IPS-20b (cell line): ENCODE measurements around the gene APBB1IP.
"Not testable (repeated sequence)": the region's sequence is repeated elsewhere in the genome, so short reads cannot be mapped to it uniquely, and the experiment has no call there.

Experiments
- H3K27ac ChIP-seq: one replicate; pipeline ENCODE4 v1.5.1; 2013; ENCODE audit warnings: low read length
- H3K27me3 ChIP-seq: 2 replicates; pipeline ENCODE4 v1.6.1; 2013; ENCODE audit warnings: mild to moderate bottlenecking, low read length, inconsistent platforms; ENCODE audit not compliant: insufficient read depth
- H3K36me3 ChIP-seq: 2 replicates; pipeline ENCODE4 v1.6.1; 2013; ENCODE audit warnings: low read depth, mild to moderate bottlenecking, inconsistent platforms, low read length, moderate library complexity; ENCODE audit not compliant: insufficient read depth
- H3K4me1 ChIP-seq: 2 replicates; pipeline ENCODE4 v1.6.1; 2013; ENCODE audit warnings: mild to moderate bottlenecking, control low read depth, inconsistent platforms, low read length, moderate library complexity; ENCODE audit not compliant: insufficient read depth
- H3K4me3 ChIP-seq: 2 replicates; pipeline ENCODE4 v1.5.1; 2013; ENCODE audit warnings: mild to moderate bottlenecking, low read length, inconsistent platforms
- H3K9ac ChIP-seq: 2 replicates; pipeline ENCODE4 v1.6.1; 2013; ENCODE audit warnings: low read depth, mild to moderate bottlenecking, inconsistent platforms, low read length, moderate library complexity
- H3K9me3 ChIP-seq: 2 replicates; pipeline ENCODE4 v1.6.1; 2013; ENCODE audit warnings: mild to moderate bottlenecking, low read depth, low read length, inconsistent platforms; ENCODE audit not compliant: insufficient read depth

The APBB1IP gene, protein sequence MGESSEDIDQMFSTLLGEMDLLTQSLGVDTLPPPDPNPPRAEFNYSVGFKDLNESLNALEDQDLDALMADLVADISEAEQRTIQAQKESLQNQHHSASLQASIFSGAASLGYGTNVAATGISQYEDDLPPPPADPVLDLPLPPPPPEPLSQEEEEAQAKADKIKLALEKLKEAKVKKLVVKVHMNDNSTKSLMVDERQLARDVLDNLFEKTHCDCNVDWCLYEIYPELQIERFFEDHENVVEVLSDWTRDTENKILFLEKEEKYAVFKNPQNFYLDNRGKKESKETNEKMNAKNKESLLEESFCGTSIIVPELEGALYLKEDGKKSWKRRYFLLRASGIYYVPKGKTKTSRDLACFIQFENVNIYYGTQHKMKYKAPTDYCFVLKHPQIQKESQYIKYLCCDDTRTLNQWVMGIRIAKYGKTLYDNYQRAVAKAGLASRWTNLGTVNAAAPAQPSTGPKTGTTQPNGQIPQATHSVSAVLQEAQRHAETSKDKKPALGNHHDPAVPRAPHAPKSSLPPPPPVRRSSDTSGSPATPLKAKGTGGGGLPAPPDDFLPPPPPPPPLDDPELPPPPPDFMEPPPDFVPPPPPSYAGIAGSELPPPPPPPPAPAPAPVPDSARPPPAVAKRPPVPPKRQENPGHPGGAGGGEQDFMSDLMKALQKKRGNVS

GRCh38 chr10:26437637-26438461 is at the start of gene APBB1IP:
APBB1IP (plus strand) TSS chr10:26438341; CDS start chr10:26492327, 53,986 bp downstream.
- Histone ChIP-seq H3K27me3 (peaks cover 32% of the 10 kb centered on the region), H3K4me1 (no peaks in the 10 kb centered on the region), H3K27ac (no peak within 1 kb of the TSS), H3K9me3 (no peaks in the 10 kb centered on the region), H3K9ac (no peak within 1 kb of the TSS), H3K36me3 (no peaks in the 10 kb centered on the region), H3K4me3 (peak within 1 kb of the TSS; percentile 68)

DNA sequence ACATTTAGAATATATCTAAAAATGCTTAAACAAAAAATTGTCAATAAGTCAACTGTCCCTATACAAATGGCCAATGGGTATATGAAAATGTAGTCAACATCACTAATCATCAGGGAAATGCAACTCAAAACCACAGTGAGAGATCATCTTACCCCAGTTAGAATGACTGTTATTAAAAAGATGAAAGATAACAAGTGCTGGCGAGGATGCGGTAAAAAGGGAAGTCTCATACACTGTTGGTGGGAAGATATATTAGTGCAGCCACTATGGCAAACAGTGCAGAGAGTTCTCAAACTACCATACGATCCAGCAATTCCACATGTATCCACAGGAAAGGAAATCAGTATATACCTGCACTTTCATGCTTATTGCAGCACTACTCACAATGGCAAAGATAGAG is 48.6 kb upstream of the APBB1IP start:
- no peaks in the 10 kb centered on the region for H3K36me3 ChIP-seq
- H3K9me3 ChIP-seq, result no peaks in the 10 kb centered on the region
- H3K27me3 ChIP-seq, result peaks cover 32% of the 10 kb centered on the region
- H3K4me1 ChIP-seq, result no peaks in the 10 kb centered on the region; the same call in 1 of the 2 replicates
- H3K4me3 ChIP-seq, result no peak overlapping the region
- no peak overlapping the region for H3K27ac ChIP-seq
- no peak overlapping the region for H3K9ac ChIP-seq

DNA sequence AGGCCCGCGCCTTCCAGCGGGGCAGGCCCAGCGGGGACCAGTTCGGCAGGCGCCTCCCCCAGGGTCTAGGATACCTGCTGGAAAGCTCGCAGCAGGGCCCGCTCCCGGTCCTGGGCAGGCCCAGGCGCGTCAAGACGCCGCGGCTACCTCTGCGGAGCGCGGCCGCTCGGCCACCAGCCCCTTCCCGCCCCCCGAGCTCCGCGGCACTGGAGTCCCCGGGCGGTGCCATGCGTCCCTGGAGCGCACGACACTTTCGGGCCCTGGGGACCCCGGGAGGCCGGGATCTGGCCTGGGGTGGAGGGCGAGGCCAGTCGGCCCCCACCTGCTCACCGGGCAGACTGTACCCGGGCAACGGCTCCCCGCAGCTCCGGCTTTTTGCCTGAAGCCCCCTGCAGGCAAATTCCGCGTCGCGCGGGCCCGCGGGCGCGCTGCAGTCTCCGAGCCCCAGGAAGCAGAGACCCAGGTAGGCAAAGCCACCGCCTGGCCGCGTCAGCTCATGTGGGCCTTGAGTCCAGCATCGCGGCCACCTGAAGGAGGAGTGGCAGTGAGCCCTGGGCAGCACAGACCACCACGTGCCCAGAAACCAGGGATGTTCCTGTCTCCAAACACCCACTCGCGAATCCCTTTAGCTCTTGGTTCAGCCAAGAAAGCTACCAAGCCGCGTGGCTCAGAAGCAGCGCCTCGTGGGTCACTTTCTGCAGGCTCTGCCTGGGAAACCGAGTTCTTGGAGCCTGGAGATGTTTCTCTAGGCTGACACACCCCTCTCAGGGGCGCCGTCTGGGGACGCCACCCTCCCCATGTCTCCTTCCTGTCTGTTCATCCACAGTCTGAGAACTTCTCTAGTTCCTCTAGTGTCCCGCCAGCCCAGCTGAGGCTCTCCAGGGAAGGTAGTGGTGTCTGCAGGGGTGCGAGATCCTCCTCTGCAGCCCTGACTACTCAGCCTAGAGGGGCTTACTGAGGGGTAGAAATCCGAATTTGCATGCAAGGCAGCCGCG is 46.1 kb upstream of the APBB1IP start:
- Histone ChIP-seq H3K36me3 (no peaks in the 10 kb centered on the region), H3K27me3 (peaks cover 32% of the 10 kb centered on the region), H3K4me3 (peak overlapping the region; percentile 62; the same call in 1 of the 2 replicates), H3K4me1 (no peaks in the 10 kb centered on the region; the same call in 1 of the 2 replicates), H3K9ac (no peak overlapping the region), H3K27ac (no peak overlapping the region), H3K9me3 (no peaks in the 10 kb centered on the region)

DNA sequence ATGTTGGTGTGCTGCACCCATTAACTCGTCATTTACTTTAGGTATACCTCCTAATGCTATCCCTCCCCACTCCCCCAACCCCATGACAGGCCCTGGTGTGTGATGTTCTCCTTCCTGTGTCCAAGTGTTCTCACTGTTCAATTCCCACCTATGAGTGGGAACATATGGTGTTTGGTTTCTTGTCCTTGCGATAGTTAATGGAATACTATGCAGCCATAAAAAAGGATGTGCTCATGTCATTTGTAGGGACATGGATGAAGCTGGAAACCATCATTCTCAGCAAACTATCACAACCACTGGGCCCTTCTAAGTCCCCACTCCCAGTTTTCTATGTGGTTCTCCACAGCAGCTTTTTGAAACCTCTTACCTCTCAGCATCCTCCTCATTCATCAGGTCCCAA is 39.8 kb upstream of the APBB1IP start:
- not testable (repeated sequence) for H3K9ac ChIP-seq, H3K4me3 ChIP-seq, H3K9me3 ChIP-seq, H3K27ac ChIP-seq, H3K4me1 ChIP-seq, H3K27me3 ChIP-seq, H3K36me3 ChIP-seq

- no peaks in the 10 kb centered on the region for H3K4me1 ChIP-seq
- H3K36me3 ChIP-seq, result no peaks in the 10 kb centered on the region
- no peaks in the 10 kb centered on the region for H3K9me3 ChIP-seq
- H3K9ac ChIP-seq, result no peak overlapping the region
- no peak overlapping the region for H3K27ac ChIP-seq
- H3K4me3 ChIP-seq, result no peak overlapping the region
- no peaks in the 10 kb centered on the region for H3K27me3 ChIP-seq
Measured at GRCh38 chr10:26407406-26407969, 30.7 kb upstream of the APBB1IP start.

GRCh38 chr10:26408858-26409494 is 29.2 kb upstream of the APBB1IP start:
- H3K4me3 ChIP-seq, result no peak overlapping the region
- no peaks in the 10 kb centered on the region for H3K27me3 ChIP-seq
- H3K27ac ChIP-seq, result no peak overlapping the region
- no peaks in the 10 kb centered on the region for H3K9me3 ChIP-seq
- H3K9ac ChIP-seq, result no peak overlapping the region
- no peaks in the 10 kb centered on the region for H3K36me3 ChIP-seq
- H3K4me1 ChIP-seq, result no peaks in the 10 kb centered on the region

DNA sequence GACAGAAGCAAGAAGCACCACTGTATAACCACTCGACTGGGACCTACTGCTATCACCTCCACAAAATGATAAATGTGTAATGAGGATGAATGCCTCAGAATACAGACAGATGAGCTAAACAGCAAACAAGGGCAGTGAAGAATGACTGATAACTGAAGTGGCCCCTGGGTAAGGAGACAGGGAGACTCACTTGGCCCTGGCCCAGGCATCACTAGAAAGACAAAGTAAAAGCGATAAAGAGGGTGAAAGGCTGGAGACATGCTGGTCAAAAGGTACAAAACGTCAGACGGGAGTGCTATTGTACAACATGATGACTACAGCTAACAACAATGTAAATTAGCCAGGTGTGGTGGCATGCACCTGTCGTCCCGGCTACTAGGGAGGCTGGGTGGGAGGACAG is 27.8 kb upstream of the APBB1IP start:
- Histone ChIP-seq H3K27ac (no peak overlapping the region), H3K9me3 (no peaks in the 10 kb centered on the region), H3K4me3 (no peak overlapping the region), H3K27me3 (no peaks in the 10 kb centered on the region), H3K4me1 (no peaks in the 10 kb centered on the region), H3K36me3 (no peaks in the 10 kb centered on the region), H3K9ac (no peak overlapping the region)

- Histone ChIP-seq H3K27me3 (no peaks in the 10 kb centered on the region), H3K4me3 (no peak overlapping the region), H3K4me1 (no peaks in the 10 kb centered on the region), H3K27ac (no peak overlapping the region), H3K9ac (no peak overlapping the region), H3K36me3 (no peaks in the 10 kb centered on the region), H3K9me3 (no peaks in the 10 kb centered on the region)
Measured at GRCh38 chr10:26412932-26413331, 25.2 kb upstream of the APBB1IP start.

DNA sequence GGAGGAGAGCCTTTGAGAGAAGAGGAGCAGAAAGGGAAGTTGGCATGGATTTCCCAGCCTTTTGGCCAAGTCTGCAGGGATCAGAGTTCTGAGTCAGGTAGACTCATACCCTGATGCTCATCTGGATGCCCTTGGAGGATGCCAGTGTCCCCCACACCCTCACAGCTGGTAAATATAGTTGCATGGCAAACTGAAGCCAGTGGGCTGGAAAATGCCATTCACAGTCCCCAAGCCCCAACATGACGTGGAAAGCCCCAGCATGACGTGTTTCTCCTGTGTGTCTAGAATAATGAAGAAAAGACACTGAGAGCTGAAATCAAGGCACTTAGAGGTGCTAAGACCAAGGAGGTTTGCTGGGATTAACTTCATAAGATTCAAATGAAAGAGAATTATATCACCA is 24.8 kb upstream of the APBB1IP start:
- H3K27me3 ChIP-seq, result no peaks in the 10 kb centered on the region
- H3K36me3 ChIP-seq, result no peaks in the 10 kb centered on the region
- H3K27ac ChIP-seq, result no peak overlapping the region

DNA sequence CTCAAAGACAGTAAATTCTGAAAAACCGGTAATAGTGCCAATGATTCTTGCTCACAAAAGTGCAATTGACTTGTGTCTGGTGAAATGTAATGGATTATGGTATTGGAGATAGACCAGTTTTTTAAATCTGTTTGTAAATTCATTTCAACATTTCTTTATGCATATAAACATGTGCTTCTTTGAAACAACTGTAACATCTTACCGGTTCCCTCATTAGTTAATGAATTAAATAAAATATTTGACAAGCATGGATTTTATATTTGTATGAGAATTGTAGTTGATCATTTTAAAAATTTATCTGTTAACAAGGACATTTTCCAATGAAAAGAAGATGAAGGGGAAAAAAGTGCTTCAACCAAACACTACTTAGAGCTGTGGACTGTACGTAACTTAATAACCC is 21.0 kb upstream of the APBB1IP start:
- no peaks in the 10 kb centered on the region for H3K9me3 ChIP-seq

More for the DNA sequence above, 24.8 kb upstream of the APBB1IP start:
- no peaks in the 10 kb centered on the region for H3K4me1 ChIP-seq
- H3K9ac ChIP-seq, result no peak overlapping the region
- no peaks in the 10 kb centered on the region for H3K9me3 ChIP-seq
- no peak overlapping the region for H3K4me3 ChIP-seq

More for the DNA sequence above, 21.0 kb upstream of the APBB1IP start:
- Histone ChIP-seq H3K27me3 (no peaks in the 10 kb centered on the region), H3K9ac (no peak overlapping the region), H3K27ac (no peak overlapping the region), H3K4me1 (no peaks in the 10 kb centered on the region), H3K4me3 (no peak overlapping the region), H3K36me3 (no peaks in the 10 kb centered on the region)
